Neural crest cell (in vitro differentiated cells): ENCODE results near the gene GUCY1B1. TPM values are rescaled to one million over a fixed set of nuclear protein-coding genes. Genes with fewer than 3 reads are reported as not detected.
"Not testable (repeated sequence)": the region's sequence is repeated elsewhere in the genome, so short reads cannot be mapped to it uniquely, and the experiment has no call there.

Experiments
- DNase-seq: peaks from one replicate; pipeline ENCODE4 v3.0.0; 2021; ENCODE audit warnings: low read depth, mixed read lengths, low spot score
- H3K27ac Mint-ChIP-seq: one replicate; pipeline ENCODE4 v1.8.0; 2021; ENCODE audit warnings: mild to moderate bottlenecking, mixed read lengths; ENCODE audit not compliant: unreplicated experiment
- H3K27me3 Mint-ChIP-seq: 2 replicates; pipeline ENCODE4 v1.8.0; 2021; ENCODE audit warnings: low read depth, mild to moderate bottlenecking, mixed read lengths
- H3K36me3 Mint-ChIP-seq: 2 replicates; pipeline ENCODE4 v1.8.0; 2021; ENCODE audit warnings: low read depth, mild to moderate bottlenecking, mixed read lengths
- H3K4me1 Mint-ChIP-seq: 2 replicates; pipeline ENCODE4 v1.8.0; 2021; ENCODE audit warnings: mixed read lengths
- H3K4me3 Mint-ChIP-seq: one replicate; pipeline ENCODE4 v1.8.0; 2021; ENCODE audit warnings: mild to moderate bottlenecking, mixed read lengths
- H3K9me3 Mint-ChIP-seq: 2 replicates; pipeline ENCODE4 v1.8.0; 2021; ENCODE audit warnings: mixed read lengths
- total RNA-seq: library from RNA; stranded (reverse); gene quantifications from 2 replicates; pipeline ENCODE4 v1.2.1, GENCODE V29; 2021
- TF ChIP-seq, protein P1 (sequence below): fragments of 200-600 bp; sonication (generic); conservative IDR thresholded peaks from 2 replicates; pipeline ENCODE4 v1.5.0; 2021; ENCODE audit warnings: antibody characterized with exemption, mild to moderate bottlenecking

The GUCY1B1 gene
- total RNA-seq, 1 donor from 2014 or later: 6.1 TPM

DNA sequence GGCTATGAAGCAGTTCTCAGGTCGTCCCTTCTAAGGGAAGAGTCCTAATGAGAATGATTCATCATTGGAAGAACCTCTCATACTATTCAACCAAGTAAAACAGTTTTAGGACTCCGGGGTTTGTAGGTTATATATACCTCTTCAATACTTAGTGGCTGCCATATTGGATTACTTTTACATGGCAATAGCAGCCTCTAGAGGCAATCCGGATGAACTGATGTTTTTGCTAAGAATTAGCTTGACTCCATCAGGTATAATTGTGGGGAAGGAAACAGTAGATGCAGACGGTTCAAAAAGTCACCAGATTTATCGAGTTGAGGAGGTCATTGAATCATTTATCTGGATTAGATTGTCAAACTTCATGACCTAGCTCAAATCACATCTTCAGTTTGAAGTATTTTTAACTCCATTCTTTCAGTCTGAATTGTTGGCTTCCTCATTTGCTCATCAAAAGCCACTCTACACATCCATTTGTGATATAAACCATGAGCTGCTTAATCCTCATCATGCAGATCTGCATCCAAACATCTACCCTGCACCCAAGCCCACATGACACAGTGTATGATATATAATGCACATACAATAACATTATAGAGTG, 28.4 kb downstream of the GUCY1B1 start:
- peak; percentile 5 for DNase-seq
- H3K4me3 Mint-ChIP-seq: no peak overlapping the region
- H3K9me3 Mint-ChIP-seq: no peaks in the 10 kb centered on the region
- H3K27me3 Mint-ChIP-seq: no peaks in the 10 kb centered on the region
- no peak overlapping the region for H3K27ac Mint-ChIP-seq
- TF ChIP-seq, protein P1, sequence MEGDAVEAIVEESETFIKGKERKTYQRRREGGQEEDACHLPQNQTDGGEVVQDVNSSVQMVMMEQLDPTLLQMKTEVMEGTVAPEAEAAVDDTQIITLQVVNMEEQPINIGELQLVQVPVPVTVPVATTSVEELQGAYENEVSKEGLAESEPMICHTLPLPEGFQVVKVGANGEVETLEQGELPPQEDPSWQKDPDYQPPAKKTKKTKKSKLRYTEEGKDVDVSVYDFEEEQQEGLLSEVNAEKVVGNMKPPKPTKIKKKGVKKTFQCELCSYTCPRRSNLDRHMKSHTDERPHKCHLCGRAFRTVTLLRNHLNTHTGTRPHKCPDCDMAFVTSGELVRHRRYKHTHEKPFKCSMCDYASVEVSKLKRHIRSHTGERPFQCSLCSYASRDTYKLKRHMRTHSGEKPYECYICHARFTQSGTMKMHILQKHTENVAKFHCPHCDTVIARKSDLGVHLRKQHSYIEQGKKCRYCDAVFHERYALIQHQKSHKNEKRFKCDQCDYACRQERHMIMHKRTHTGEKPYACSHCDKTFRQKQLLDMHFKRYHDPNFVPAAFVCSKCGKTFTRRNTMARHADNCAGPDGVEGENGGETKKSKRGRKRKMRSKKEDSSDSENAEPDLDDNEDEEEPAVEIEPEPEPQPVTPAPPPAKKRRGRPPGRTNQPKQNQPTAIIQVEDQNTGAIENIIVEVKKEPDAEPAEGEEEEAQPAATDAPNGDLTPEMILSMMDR: peak; percentile 86
- H3K36me3 Mint-ChIP-seq: peaks cover 2% of the 10 kb centered on the region
- no peaks in the 10 kb centered on the region for H3K4me1 Mint-ChIP-seq

DNA sequence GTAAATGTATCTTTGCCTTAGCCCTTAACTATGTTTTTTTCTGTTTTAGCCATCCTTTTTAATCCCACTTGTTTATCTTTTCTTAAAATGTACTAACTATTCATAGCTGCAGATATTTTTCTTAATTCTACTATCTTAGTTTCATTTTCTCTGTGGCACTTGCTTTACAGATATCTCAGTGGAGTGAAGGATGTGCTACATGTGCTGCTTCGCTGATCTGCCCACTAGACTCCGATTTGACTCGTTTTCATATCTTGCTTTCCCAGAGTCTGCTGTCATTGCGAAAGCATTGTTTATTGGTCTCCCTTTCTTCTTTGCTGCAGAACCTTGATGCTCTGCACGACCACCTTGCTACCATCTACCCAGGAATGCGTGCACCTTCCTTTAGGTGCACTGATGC, 30.6 kb downstream of the GUCY1B1 start:
- Mint-ChIP-seq H3K4me1 (no peaks in the 10 kb centered on the region), H3K27ac (no peak overlapping the region), H3K4me3 (no peak overlapping the region), H3K27me3 (no peaks in the 10 kb centered on the region), H3K36me3 (peaks cover 2% of the 10 kb centered on the region), H3K9me3 (no peaks in the 10 kb centered on the region)
- no peak for DNase-seq
- TF ChIP-seq, protein P1: no peak

GRCh38 chr4:155789982-155790381, 31.2 kb downstream of the GUCY1B1 start:
- Mint-ChIP-seq H3K4me1 (no peaks in the 10 kb centered on the region), H3K27me3 (no peaks in the 10 kb centered on the region), H3K27ac (no peak overlapping the region)

GRCh38 chr4:155794589-155795236, 35.9 kb downstream of the GUCY1B1 start:
- TF ChIP-seq, protein P1: no peak
- no peak overlapping the region for H3K4me3 Mint-ChIP-seq
- H3K36me3 Mint-ChIP-seq: peaks cover 4% of the 10 kb centered on the region
- H3K27me3 Mint-ChIP-seq: no peaks in the 10 kb centered on the region
- peaks cover 6% of the 10 kb centered on the region for H3K4me1 Mint-ChIP-seq
- H3K27ac Mint-ChIP-seq: no peak overlapping the region
- no peaks in the 10 kb centered on the region for H3K9me3 Mint-ChIP-seq
- no peak for DNase-seq

More at GRCh38 chr4:155789982-155790381, 31.2 kb downstream of the GUCY1B1 start:
- TF ChIP-seq, protein P1: no peak
- H3K36me3 Mint-ChIP-seq: peaks cover 2% of the 10 kb centered on the region
- H3K4me3 Mint-ChIP-seq: no peak overlapping the region
- H3K9me3 Mint-ChIP-seq: no peaks in the 10 kb centered on the region
- DNase-seq: no peak

DNA sequence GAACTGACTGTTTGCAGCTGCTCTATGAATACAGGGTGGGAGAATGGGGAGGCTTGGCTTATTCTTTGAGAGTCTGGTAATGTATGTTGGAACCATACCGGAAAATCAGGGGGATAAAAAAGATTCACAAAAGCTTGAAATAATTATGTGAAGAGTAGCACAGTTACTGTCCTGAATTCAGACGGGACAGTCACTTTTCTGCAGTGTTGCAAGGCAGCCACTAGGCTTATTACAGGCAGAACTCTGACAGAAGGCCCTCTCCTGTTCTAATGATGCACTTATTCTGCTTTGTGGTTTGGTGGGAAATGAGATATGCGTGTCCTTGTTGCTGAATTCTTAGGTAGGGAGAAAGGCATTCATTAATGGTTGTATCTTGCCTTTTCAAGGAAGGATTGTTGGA, 37.2 kb downstream of the GUCY1B1 start:
- H3K4me1 Mint-ChIP-seq: peaks cover 6% of the 10 kb centered on the region
- no peak for DNase-seq
- TF ChIP-seq, protein P1: peak; percentile 60
- no peak overlapping the region for H3K27ac Mint-ChIP-seq
- peaks cover 5% of the 10 kb centered on the region for H3K36me3 Mint-ChIP-seq
- no peak overlapping the region for H3K4me3 Mint-ChIP-seq
- no peaks in the 10 kb centered on the region for H3K9me3 Mint-ChIP-seq
- no peaks in the 10 kb centered on the region for H3K27me3 Mint-ChIP-seq

- not testable (repeated sequence) for H3K27me3 Mint-ChIP-seq, H3K36me3 Mint-ChIP-seq, H3K27ac Mint-ChIP-seq, H3K4me1 Mint-ChIP-seq, H3K4me3 Mint-ChIP-seq, DNase-seq, H3K9me3 Mint-ChIP-seq
Observed at GRCh38 chr4:155797581-155797980, 38.8 kb downstream of the GUCY1B1 start.
